Activated T-helper 9 cell treated with anti-CD3 and anti-CD28 coated beads, Interleukin-2, amount 50 U/mL, for 16 hours (primary cell): Measurements from ENCODE around the gene RASA3.
"Not testable (repeated sequence)": the region's sequence is repeated elsewhere in the genome, so short reads cannot be mapped to it uniquely, and the experiment has no call there.

Experiments used
- DNase-seq: peaks from one replicate; pipeline ENCODE4 v3.0.0-alpha.2; 2020; ENCODE audit warnings: low read depth

Gene RASA3

DNA sequence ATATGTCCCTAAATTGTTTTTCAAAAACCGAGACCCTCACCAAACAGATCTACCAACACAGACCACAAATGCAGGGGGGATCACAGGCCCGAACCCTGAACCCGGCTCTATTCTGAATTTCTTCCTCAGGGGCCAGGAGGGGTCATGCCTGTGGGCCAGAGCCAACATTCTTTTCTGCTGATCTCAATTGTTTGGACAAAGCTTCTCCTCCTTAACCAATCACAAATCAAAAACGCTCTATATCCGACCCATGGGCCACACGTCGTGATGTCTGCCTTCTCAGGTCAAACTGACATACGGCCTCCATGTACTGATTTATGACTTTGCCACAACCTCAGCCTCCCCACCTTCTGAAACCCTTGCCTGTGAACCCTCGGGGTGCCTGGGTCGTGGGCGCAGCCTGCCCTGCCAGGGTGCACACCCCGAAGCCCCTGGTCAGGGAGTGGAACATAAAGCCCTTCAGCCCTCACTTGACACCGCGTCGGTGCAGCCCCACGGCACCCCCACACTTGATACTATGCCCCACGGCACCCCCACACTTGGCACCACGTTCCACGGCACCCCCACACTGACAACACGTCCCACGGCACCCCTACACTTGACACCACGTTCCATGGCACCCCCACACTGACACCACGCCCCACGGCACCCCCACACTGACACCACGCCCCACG, 100.2 kb downstream of the RASA3 start:
- no peak for DNase-seq

DNA sequence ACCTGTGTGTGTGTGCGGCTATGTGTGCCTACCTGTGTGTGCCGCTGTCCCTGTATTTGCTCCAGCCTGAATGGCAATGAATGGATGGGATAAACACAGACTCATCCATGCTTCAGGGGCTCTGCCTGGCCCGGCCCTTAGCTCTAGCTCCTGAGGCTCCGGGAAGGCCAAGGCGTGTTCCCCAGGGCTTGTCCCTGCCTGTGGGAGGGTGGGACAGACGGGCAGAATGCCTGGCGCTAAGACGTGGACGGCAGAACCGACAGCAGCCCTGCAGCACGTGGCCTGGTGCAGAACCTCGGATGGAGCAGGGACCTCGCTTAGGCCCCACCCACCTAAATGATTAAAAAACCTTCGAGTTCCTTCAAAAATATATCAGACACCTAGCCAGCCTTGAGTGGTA, 100.8 kb downstream of the RASA3 start:
- DNase-seq: no peak

DNA sequence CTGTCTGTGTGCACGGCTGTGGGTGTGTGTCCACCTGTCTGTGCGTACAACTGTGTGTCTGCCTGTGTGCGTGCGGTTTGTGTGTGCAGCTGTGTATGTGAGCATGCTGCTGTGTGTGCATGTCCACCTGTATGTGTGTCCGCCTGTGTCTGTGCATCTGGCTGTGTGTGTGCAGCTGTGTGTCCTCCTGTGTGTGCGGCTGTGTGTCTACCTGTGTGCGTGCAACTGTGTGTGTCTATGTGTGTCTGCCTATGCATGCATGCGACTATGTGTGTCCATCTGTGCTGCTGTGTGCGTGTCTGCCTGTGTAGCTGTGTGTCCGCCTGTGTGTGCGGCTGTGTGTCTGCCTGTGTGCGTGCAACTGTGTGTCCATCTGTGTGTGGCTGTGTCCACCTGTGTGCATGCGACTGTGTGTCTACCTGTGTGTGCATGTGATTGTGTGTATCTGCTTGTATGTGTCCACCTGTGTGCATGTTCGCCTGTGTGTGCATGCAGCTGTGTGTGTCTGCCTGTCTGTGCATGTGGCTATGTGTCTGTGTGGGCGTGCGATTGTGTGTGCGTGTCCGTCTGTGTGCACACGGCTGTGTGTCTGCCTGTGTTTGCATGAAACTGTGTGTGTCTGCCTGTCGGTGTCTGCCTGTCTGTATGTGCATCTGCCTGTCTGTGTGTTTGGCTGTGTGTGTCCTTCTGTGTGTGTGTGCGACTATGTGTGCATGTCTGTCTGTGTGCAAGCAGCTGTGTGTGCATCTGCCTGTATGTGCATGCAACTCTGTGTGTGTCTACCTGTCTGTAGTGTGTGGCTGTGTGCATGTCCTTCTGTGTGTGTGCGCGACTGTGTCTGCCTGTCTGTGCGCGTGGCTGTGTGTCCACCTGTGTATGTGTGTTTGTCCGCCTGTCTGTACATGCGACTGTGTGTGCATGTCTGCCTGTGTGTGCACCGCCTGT, 101.5 kb downstream of the RASA3 start:
- no peak for DNase-seq

DNA sequence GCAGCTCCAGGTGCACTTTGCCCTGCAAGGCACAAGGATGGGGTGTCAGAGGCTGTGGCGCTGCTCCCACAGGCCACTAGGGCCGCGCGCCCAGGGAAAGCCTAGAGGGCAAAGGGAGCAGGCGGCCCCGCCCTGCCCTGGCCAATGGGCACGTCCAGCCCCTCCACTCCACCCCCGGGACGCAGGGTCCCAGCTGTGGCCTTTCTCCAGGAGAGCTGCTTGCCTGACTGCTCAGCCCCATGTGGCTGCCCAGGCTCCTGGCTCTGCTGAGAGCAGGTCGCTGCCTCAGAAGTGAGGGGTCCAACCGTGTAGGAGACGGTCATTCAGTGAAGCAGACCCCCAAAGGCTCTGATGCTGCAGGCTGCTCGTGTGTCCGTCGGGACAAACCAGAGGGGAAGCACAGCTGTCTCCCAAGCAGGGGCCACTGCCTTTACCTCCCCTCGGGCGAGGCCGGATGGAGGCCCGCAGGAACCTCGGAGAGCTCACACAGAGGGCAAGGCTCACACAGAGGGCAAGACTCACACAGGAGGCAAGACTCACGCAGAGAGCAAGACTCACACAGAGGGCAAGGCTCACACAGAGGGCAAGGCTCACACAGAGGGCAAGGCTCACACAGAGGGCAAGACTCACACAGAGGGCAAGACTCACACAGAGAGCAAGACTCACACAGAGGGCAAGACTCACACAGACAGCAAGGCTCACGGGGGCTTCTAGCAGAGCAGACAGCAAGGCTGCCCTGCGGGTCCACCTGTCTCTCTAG, 102.4 kb downstream of the RASA3 start:
- no peak for DNase-seq

DNA sequence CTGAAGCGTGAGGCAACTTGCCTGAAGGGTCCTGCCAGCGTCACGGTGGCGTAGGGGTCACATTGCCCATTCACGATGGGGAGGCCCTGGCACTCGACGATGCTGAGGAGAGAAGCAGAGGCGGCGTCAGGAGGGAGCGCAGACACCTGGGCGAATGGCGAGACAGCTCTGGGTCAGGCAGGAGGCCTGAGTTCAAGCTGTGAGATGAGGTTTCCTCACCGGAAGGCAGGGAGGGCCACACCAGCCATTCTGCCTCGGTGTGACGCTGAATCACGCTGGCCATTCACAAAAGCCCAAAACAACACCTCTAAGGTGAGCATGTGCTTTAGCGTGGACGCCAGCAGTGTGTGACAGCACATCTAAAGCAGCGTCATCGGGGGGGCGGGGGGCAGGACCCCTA, 104.6 kb downstream of the RASA3 start:
- DNase-seq: no peak

DNA sequence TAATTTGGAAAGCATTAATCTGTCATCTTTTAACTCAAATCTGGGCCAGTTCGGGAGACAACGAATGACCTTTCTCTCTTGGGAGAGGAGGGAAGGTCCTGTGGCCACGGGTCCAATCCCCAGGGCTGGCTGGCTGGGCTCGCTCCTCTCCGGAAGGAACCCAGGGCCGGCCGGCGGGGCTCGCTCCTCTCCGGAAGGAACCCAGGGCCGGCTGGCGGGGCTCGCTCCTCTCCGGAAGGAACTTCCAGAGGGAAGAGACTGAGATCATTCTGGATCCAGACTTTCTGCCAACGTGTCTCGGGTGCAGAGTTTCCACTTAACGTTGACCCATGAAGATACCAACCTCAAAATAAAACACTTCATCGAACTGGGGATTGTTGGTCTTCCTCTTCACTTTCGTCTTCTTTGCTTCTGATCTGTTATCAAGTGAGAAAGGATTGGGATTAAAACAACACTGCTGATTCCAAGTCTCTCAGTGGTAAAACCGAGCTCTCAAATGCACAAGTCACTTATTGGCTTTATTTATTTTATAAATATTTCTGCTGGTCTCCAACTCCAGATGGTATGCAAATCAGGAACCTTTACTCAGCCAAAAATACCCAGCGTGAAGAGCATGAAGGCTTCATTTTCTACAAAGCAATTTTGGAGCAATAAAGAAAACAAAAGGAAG, 105.2 kb downstream of the RASA3 start:
- DNase-seq: no peak

DNA sequence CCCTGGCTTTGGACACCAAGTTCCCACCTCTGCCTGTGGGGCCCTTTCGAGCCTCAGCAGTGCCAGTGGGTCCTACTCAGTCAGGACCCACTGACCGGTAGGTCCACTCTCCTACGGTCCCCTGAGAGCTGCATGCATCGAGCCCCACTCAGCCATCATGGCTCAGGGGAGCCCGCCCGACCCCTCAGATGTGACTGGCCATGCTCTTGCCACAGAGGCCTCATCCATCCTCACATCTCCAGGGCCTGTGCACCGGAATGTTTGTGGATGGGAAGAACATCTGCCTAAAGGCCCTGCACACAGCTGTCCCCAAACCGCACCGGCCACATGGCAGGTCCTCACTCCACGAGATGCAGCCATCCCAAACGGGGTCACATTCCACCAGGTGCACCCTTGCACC, 105.9 kb downstream of the RASA3 start:
- no peak for DNase-seq

DNA sequence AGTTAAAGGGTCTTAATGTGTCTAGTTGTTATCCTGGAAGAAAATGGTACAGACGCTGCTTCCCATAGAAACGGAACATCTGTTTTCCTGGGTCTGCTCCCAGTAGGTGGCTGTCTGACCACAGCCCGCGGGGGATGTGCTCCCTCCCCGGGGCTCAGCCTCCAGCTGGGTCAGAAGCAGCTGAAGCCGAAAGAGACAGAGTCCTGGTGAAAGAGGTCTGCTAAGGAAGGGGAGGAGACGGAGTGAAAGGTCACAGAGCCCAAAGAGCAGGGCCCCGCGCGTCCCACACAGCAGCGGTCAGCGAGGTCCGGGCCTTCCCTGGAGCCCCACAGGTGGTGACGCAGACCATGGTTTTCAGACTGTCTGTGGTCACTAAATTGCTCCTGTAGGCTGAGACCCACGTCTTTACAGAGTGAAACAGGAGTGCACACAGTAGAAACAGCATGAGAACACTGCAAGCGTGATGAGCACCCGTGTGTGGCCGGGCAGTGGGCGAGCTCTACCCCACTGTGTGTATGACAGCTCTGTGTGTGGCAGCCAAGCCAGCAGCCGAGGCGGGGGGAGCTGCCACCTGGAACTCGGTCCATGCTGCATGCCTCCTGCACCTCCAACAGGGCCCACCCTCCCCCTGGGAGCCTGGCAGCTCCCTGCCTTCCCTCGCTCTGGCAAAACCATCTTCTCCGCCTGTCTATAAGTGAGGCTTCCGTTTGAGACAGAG, 106.5 kb downstream of the RASA3 start:
- no peak for DNase-seq

DNA sequence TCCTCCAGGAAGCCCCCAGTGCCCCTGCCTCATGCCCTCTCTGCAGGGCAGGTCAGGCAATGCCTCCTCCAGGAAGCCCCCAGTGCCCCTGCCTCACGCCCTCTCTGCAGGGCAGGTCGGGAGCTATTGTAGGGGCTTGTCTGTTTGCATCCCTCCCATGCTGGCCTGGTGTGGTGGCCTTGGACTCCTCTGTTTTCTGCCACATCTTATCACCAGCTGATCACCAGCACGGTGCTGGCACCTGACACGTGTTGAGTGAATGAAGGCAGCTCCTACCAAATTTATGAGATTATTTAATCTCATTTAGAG, 107.1 kb downstream of the RASA3 start:
- DNase-seq: no peak

DNA sequence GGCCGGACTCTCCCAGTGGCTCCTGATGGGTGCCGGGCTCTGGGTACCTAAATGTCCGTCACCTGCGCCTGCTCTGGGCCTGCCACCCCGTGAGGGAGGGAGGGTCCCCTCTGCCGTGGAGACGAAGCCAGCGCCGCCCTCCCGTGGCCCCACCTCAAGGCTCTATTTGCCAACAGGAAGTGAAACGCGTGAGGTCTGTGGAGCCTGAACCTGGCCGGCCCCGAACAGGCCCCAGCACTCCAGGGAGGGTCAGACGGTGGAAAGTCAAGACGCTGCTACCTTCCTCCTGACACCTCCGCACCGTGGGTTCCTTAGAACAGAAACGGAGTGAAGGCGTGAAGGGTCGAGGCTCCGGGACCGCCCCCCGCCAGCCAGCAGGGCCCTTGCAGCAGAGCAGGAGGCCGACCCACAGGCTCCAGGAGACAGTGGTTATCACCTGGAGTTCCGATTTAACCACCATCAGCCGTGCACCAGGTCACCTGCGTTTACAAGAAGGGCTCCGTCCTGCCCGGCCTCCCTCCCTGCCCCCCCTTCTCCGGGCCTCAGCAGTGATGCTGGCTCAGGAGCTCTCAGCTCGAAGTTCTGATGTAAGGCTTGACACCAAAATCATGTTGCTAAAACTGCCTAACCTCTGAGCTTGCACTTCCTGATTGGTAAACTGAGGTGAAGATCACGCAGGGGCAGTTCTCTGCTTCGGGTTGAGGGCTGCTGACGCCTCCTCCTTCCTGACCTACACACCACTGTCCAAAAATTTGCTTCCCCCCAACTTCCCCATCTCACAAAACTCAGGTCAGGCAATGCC, 107.6 kb downstream of the RASA3 start:
- DNase-seq: no peak

DNA sequence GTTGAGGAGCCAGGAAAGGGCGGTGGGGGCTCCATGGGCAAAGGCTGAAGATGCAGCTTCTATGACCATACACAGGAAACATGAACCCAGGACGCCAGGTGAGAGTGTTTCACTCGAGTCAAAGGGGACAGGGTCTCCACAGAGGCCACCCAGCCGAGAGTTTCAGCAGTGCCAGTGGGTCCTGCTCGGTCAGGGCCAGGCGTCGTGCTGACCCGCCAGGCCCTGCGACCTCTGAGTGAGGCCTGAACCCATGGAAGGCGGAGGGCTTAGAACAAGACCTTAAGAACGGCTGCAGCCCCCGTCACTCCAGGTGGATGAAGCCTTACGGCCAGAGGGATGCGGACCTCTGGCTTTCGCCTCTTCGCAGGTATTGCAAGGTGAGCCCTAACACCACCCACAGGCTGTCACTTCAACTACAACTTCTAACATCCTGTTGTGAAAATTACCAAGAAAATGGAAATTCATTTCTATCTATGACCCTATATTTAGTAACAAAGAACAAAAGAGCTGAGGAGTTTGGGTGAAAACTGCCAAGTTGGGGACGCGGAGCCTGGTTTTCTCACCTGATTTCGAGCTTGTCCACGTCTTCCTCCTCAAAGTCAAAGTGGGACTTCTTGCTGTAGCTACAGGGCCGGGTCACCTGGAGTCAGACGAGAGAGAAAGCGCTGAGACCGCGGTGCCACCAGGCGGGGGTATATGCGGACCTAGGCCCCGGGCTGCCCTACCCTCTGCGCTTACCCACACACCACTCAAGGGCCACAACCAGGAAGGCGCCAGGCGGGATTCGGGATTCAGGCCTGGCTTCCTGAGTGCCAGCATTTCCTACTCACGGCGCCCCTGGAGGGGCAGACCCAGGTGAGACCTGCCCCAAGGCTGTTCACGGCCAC, 108.5 kb downstream of the RASA3 start:
- no peak for DNase-seq

DNA sequence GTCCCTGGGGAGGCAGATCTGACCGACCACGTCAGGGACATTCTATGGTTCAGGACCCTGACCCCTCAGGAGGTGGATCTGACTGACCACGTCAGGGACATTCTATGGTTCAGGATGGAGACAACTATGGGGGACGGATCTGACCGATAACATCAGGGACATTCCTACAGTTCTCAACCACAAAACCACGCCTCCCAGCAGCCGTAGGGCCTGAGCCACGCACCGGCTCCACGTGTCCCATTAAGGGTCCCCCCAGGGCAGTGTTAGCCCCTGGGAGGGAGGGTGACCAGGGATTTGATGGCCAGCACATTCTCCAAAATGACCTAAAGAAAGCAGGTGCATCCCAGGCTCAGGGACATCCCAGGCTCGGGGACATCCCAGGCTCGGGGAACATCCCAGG, 109.5 kb downstream of the RASA3 start:
- no peak for DNase-seq

DNA sequence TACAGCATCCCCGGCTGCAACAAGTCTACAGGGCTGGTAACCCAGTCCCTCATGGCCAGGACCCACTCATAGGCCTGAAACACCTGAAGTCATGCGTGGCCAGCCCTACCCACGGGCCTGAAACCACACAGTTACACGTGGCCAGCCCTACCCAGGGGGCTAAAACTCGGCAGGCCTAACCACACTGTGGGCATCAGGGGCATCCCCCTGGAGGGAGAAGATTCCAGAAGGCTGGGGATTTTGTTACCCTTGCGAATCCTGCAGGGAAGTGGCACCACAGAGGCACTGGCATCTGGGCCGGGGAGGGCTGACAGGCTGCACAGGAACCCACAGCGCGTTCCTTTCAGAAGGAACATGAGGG, 110.1 kb downstream of the RASA3 start:
- no peak for DNase-seq

DNA sequence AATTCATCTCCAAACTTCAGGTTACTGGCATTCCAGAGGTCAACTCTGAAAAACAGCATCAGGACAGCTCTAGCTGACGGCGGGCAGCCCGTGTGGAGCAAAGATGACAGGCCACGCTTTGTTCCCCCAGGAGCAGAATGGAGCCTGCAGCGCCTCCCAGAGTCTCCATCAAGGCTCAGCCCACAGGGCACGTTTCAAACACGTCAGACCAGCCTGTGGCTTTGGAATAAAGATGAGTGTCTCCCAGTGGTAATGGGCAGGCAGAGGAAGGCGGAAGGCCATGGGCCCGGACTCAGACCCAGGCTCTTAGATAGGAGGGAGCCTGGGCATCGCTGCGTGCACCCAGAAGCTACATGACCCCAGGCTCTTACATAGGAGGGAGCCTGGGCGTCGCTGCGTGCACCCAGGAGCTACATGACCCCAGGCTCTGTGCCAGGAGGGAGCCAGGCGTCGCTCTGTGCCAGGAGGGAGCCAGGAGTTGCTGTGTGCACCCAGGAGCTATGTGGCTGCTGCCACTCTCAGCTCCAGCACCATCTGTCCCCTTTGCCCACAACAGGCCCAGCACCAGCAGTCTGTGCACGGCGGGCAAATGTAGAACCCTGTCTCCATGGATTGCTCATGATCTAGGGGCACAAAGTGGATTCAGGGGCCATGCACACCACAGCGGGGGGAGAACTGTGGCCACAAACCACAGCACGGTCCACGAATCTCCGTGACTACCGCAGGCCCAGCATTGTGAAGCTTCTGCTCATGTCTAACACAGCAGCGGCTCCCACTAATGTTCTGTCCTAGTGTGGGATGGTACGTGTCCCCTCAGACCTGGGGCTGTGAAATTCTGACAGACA, 110.7 kb downstream of the RASA3 start:
- no peak for DNase-seq

DNA sequence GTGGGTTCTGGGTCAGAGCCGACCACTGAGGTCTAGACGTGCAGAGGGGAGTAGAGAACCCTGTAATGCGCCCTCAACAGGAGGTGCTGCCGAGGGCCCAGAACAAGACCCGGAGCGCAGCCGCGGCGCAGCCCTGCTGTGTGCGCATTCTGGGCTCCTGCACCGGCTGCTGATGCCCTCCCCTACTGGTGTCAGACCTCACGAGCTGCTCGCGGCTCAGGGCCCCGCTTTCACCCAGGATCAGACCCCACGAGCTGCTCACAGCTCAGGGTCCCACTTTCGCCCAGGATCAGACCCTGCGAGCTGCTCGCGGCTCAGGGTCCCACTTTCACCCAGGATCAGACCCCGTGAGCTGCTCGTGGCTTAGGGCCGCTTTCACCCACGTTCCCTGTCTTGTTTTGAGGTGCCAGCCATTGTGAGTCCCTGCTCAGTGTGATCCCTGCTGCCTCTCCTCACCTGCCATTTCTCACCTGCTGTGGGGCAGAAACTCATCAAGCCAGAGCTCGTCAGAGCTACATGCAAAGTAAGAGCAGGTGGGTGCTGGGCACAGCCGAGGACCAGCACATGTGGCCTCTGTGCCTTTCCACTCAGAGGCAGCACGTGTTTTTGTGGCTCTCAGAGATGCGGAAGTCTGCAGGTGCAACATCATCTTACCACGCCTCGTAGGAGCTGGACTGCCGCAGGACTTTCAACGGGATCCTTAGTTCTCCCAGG, 111.5 kb downstream of the RASA3 start:
- no peak for DNase-seq

DNA sequence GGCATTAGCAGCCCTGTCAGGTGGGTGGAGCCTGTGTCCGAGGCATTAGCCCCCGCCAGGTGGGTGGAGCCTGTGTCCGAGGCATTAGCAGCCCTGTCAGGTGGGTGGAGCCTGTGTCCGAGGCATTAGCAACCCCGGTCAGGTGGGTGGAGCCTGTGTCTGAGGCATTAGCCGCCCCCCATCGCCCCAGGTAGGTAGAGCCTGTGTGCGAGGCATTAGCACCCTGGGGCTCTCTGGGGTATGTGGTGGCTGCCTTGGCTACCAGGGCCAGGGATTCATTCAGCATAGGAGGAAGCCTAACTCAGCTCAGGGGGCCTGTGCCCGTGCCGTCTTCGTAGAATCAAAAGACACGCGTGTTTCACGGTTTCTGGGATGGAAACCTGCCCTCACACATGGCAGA, 112.3 kb downstream of the RASA3 start:
- not testable (repeated sequence) for DNase-seq

DNA sequence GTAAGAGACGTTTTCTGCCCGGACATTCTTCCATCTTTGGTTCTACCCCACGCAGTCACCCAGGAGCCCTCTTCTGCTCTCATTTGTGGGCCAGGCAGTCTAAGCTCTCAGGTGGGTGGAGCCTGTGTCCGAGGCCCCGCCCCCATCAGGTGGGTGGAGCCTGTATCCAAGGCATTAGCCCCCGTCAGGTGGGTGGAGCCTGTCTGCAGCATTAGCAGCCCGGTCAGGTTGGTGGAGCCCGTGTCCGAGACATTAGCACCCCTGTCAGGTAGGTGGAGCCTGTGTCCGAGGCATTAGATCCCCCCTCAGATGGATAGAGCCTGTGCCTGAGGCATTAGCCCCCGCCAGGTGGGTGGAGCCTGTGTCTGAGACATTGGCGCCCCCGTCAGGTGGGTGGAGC, 113.1 kb downstream of the RASA3 start:
- peak; percentile 23 for DNase-seq

DNA sequence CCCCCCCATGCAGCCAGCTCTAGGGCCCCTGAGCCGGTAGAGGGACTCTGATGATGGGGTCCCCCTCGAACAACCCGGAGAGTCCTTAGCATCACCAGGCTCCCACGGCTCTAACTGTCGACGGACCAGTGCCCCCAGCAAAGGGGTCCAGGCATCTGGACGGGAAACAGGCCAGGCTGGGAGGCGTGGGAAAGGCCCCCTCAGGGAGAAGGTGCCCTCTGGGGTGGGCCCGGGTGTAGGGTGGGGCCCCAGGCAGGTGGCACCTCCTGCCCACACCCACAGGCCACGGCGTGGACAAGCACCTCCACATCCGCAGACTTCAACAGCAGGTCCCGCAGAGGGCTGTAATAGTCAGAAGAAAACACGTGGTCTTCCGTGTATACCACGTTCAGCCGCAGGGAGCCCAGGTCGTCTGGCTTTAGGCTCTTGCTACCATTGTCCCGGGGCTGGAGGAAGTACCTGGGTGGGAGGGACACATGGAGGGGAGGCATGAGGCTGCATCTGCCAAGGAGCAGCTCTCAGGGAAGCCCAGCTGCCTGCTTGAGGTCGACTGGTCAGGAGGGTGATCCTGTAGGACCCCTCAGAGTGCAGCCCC, 113.9 kb downstream of the RASA3 start:
- DNase-seq: no peak
